AG08396 (cell line): ENCODE results near the gene GBP7.

Experiments used
- DNase-seq: peaks from one replicate; pipeline ENCODE4 v3.0.0; 2012; ENCODE audit warnings: low spot score, mixed read lengths

GBP7 gene

DNA sequence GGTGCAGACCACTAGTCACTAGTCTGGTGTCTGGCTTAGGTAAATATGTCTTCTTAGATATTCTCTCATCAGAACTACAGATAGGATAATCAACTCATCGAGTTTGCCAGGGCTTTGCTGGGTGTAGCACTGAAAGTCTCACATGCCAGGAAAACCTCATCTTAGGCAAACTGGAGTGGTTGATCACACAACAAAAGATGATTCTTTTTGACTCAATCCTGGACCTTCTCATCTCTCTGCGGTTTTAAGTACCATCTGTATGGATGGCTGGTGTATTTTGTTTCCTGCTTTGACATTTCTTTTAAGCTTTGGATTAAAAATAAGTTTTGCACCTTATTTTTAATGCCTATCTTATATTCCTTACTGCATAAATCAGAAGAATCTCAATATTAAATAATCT is 61.1 kb downstream of the GBP7 start:
- DNase-seq: no peak

DNA sequence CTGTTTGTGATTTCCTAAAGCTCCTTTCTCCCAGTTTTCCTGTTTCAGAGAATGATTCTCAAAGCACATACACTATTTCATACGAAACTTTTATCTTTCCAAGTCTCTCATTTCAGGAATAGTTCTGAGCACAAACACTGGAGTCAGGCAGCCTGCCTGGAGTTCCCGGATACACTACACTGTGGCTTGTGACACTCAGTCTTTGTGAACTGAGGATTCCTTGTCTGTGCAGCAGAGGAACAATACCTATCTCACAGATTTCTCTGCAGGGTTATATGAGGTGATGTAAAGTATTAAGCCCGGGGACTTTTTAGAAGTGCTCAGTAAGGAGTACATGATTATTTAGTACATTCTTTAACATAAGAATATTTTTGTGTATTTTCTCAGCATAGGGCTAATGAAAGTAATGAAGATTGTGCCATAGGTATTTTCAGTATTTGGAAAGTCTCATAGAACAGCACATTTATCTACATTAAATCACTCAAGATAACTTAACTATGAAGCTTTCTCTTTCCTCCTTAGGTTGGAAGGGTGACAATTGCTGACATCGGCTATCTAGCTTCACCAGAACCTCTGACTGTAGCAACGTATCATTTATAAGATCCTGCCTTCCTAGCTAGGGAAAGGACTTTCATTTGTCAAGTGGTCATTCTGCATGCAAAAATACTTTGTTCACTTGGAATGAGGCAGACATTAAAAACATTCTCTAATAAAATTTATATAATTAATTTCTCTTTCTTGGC is 62.8 kb downstream of the GBP7 start:
- DNase-seq: no peak

DNA sequence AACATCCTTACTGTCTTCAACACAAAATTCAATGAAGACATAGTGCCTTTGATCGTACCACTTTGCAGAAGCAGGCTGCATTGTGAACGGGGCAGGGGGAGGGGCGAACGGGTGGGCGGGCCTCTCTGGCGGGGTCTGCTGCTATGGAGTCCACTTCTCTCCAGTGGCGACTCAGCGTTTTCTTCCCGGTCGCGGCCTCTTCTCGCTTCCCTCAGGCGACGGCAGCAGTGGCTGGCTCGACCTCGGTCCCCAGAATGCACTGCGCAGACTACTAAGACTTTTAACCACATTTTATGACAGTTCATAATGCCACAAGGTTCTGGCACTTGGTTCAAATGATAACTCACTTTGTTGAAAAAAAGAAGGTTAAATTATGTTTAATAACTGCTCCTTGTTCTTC is 71.1 kb downstream of the GBP7 start:
- DNase-seq: no peak

DNA sequence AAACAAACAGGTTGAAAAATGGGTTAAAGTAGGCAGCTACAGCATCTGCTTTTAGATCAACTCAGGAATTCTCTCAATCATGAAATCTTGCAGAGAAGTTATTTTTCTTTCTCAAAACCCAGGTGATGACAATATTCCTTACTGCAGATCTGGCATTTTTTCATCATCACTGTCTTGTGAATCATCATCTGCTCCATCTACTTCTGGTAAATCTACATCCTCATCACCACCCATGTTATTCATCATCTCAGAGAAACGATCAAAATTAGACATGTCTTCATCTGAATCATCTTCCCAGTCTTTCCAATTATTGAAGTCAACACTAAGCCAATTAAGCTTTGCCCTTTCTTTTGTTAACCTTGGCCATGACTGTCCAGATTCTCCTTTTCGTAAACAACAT is 71.7 kb downstream of the GBP7 start:
- no peak for DNase-seq

DNA sequence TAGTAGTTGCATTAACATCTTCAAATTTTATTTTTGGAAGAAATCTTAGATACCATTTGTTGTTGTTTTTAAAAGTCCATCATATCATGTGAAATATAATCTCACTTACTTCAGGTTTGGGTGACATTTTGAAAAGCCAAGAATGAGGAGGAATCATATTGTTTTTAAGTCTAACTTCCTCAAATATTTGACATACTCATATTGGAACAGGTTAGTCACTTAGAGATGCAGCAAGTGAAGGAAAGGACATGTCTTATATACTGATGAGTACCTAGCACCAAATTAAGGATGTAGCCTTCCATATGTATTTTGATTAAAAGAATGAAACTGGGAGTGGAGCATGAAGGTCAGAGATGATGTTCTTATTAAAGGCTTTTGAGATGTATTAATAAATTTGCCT is 73.8 kb downstream of the GBP7 start:
- no peak for DNase-seq

DNA sequence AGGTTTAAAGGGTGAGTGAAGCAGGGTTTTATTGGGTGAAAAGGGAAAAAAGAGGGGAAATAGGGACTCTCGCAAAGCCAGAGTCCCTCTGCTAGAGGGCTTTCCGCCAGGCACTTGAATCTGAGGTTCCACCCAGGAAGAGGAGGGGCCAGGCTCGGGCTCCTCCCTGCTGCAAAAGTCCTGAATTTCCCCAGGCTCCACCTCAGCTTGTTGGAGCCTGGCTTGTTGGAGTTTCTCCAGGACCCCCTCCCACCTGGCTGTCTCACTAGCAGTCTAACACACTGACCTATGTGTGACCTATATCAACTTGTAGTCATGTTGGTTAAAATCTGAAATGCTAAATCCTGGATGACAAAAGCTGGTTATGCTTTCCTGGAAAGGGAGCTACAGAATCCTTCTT is 75.4 kb downstream of the GBP7 start:
- DNase-seq: no peak

DNA sequence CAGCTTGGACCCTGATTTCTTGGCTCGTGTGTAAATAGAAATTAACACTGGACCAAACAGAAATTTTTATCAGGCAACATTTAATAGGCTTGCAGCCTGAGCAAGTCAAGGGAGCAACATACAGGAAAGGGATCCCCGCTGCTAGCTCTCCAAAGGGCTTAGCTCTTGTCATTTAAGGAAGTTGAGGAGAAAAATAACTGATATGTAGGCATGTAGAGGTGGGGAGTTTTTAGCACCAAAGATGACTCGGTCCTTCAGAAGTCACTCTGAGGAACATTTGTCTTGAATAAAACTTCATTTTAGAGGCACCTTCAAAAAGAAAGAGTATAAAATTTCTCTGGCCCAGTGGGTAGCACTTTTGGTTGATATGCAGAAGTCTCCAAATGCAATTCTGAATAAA is 76.9 kb downstream of the GBP7 start:
- DNase-seq: no peak

DNA sequence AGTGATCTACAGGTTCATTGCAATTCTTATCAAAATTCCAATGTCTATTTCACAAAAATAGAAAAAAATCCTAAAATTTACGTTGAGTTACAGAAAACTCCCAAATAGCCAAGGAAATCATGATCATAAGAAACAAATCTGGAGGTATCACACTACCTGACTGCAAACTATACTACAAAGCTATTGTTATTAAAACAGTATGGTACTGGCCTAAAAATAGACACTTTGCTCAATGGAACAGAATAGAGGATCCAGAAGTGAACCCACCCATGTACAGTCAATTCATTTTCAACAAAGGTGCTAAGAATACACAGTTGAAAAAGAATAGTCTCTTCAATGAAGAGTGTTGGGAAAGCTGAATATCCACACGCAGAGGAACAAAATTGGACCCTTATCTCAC is 80.1 kb downstream of the GBP7 start:
- no peak for DNase-seq

DNA sequence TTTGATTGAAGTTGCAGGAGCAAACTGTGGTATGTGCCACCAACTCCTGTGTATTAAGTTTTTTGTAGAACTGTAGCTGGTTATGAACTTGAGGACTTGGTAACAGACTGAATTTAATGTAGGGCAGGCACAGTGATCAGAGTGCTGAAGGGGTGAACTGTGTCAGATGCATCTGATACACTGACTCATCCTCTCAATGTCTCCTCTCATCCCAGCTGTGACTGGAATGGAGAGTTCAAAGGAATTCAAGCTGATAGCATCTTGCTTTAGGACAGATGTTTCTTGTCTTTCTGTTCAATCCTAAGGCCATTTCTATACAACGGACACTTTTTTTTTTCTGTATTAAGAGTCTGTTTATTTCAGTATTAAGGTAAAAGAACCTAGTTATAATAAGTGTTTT is 85.8 kb downstream of the GBP7 start:
- DNase-seq: no peak

DNA sequence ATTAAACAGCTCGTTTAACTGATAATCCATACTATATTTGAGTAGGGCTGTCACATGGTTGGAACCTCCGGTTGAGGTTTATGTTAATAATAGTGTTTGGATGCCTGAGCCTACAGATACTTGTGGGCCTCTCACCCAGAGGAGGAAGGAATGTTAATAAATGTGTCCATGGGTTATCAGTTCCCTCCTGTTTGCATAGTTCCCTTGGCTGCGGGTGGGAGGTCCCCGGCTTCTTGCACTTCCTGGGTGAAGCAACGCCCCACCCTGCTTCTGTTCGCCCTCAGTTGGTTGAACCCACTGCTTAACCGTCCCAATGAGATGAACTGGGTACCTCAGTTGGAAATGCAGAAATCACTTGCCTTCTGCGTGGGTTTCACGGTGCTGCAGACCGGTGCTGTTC is 87.2 kb downstream of the GBP7 start:
- no peak for DNase-seq

DNA sequence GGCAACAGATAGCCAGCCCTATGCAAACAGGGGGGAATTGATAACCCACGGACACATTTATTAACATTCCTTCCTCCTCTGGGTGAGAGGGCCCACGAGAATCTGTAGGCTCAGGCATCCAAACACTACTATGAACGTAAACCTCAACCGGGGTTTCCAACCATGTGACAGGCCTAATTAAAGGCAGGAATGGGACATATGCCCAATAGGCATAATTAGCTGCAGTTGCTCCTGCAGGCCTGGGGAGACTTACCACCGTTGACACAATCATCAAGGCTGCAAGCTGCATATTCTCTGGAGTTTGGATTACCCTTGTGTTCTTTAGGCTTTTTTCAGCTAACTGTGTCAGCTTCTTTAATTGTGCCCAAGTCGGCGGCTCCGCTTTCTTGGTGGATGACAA is 88.6 kb downstream of the GBP7 start:
- DNase-seq: no peak

DNA sequence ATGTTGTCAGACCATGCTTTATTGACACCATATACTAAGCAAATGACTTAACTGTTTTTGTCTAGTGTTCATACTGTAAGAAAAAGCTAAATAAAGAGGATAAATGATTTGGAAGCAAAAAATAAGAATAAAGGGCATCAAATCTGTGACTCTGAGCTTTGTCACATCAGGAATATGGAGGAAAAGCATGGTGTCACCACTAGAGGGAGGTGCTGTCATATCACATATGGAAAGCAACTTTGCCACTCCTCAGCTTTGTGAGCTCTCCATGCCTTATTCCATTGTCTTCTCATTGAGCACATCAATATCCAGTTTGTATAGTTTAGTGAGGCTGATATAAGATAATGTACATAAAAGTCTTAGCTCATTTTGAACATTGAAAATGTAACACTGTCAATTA is 90.0 kb downstream of the GBP7 start:
- no peak for DNase-seq
